HG03520 (cell line): ENCODE data around the gene ZCCHC24.

Source experiments
- ATAC-seq: cut with Tn5 transposase; IDR thresholded peaks from one replicate; pipeline ENCODE4 v1.9.1; 2021; ENCODE audit warnings: mild to moderate bottlenecking, moderate library complexity; ENCODE audit not compliant: unreplicated experiment

Gene ZCCHC24

GRCh38 chr10:79374312-79375191 lies 70.9 kb downstream of the ZCCHC24 start:
- ATAC-seq, result no peak

- ATAC-seq, result no peak
These were observed 72.6 kb downstream of the ZCCHC24 start for GRCh38 chr10:79372871-79373270.

GRCh38 chr10:79367426-79368189 lies 77.8 kb downstream of the ZCCHC24 start:
- no peak for ATAC-seq

GRCh38 chr10:79361726-79362397 lies 83.6 kb downstream of the ZCCHC24 start:
- no peak for ATAC-seq

- no peak for ATAC-seq
These were observed 84.7 kb downstream of the ZCCHC24 start for GRCh38 chr10:79360499-79361342.

- no peak for ATAC-seq
These were observed 85.5 kb downstream of the ZCCHC24 start for GRCh38 chr10:79359816-79360498.

GRCh38 chr10:79358811-79359210 lies 86.6 kb downstream of the ZCCHC24 start:
- no peak for ATAC-seq

- ATAC-seq, result no peak
These were observed 88.2 kb downstream of the ZCCHC24 start for GRCh38 chr10:79357180-79357579.

- ATAC-seq, result no peak
These were observed 89.3 kb downstream of the ZCCHC24 start for GRCh38 chr10:79356104-79356503.

GRCh38 chr10:79355420-79356017 lies 89.9 kb downstream of the ZCCHC24 start:
- no peak for ATAC-seq

- no peak for ATAC-seq
These were observed 90.8 kb downstream of the ZCCHC24 start for GRCh38 chr10:79354615-79355014.

- ATAC-seq, result no peak
These were observed 91.3 kb downstream of the ZCCHC24 start for GRCh38 chr10:79354141-79354540.

- ATAC-seq, result no peak
These were observed 91.7 kb downstream of the ZCCHC24 start for GRCh38 chr10:79353726-79354125.

- no peak for ATAC-seq
These were observed 92.4 kb downstream of the ZCCHC24 start for GRCh38 chr10:79353000-79353406.

GRCh38 chr10:79352035-79352877 lies 93.2 kb downstream of the ZCCHC24 start:
- no peak for ATAC-seq

- no peak for ATAC-seq
These were observed 94.1 kb downstream of the ZCCHC24 start for GRCh38 chr10:79351332-79351731.

GRCh38 chr10:79350407-79351154 lies 94.8 kb downstream of the ZCCHC24 start:
- no peak for ATAC-seq
